HEK293T (cell line): ENCODE results near the gene FSIP1.

Experiments
- CTCF ChIA-PET: fragments of 350-600 bp; formaldehyde crosslinking; extraction: SDS; loops from one replicate; lab custom pipeline; 2021; ENCODE audit warnings: antibody characterized with exemption, inconsistent platforms; lab: Yijun Ruan, JAX
- POLR2A ChIA-PET: fragments of 350-600 bp; formaldehyde crosslinking; extraction: SDS; loops from one replicate; lab custom pipeline; 2020; ENCODE audit warnings: antibody characterized with exemption, inconsistent platforms; lab: Yijun Ruan, JAX
- DNase-seq: peaks from one replicate; pipeline ENCODE4 v3.0.0; 2012; ENCODE audit warnings: mixed read lengths; ENCODE audit errors: extremely low spot score
- ARNT ChIP-seq: fragments of 450-650 bp; IDR thresholded peaks from 2 replicates; pipeline ENCODE4 v1.6.1; 2017; ENCODE audit warnings: mild to moderate bottlenecking
- BHLHE40 ChIP-seq: fragments of 450-650 bp; IDR thresholded peaks from 2 replicates; pipeline ENCODE4 v1.6.1; 2016; ENCODE audit warnings: mild to moderate bottlenecking, moderate library complexity, borderline replicate concordance
- CTBP1 ChIP-seq: fragments of 450-650 bp; IDR thresholded peaks from 2 replicates; pipeline ENCODE4 v1.6.1; 2016; ENCODE audit warnings: borderline replicate concordance
- ELF4 ChIP-seq: fragments of 450-650 bp; IDR thresholded peaks from 2 replicates; pipeline ENCODE4 v1.6.1; 2017; ENCODE audit warnings: antibody characterized with exemption
- FOXA1 ChIP-seq: fragments of 450-650 bp; IDR thresholded peaks from 2 replicates; pipeline ENCODE4 v1.6.1; 2016; ENCODE audit warnings: mild to moderate bottlenecking
- FOXK2 ChIP-seq: fragments of 450-650 bp; IDR thresholded peaks from 2 replicates; pipeline ENCODE4 v1.6.1; 2016; ENCODE audit warnings: mild to moderate bottlenecking
- FOXM1 ChIP-seq: fragments of 450-650 bp; IDR thresholded peaks from 2 replicates; pipeline ENCODE4 v1.6.1; 2017; ENCODE audit warnings: mild to moderate bottlenecking, borderline replicate concordance
- HDGF ChIP-seq: fragments of 450-650 bp; IDR thresholded peaks from 2 replicates; pipeline ENCODE4 v1.6.1; 2017; ENCODE audit warnings: antibody characterized with exemption, borderline replicate concordance
- L3MBTL2 ChIP-seq: fragments of 450-650 bp; conservative IDR thresholded peaks from 2 replicates; pipeline ENCODE4 v1.6.1; 2016; ENCODE audit warnings: mild to moderate bottlenecking
- LEF1 ChIP-seq: fragments of 450-650 bp; IDR thresholded peaks from 2 replicates; pipeline ENCODE4 v1.6.1; 2017; ENCODE audit warnings: mild to moderate bottlenecking, borderline replicate concordance
- NFRKB ChIP-seq: fragments of 450-650 bp; IDR thresholded peaks from 2 replicates; pipeline ENCODE4 v1.6.1; 2016; ENCODE audit warnings: mild to moderate bottlenecking, moderate library complexity
- PKNOX1 ChIP-seq: fragments of 450-650 bp; IDR thresholded peaks from 2 replicates; pipeline ENCODE4 v1.6.1; 2016
- SP1 ChIP-seq: fragments of 450-650 bp; IDR thresholded peaks from 2 replicates; pipeline ENCODE4 v1.6.1; 2017
- SUZ12 ChIP-seq: fragments of 450-650 bp; IDR thresholded peaks from 2 replicates; pipeline ENCODE4 v1.6.1; 2016; ENCODE audit warnings: mild to moderate bottlenecking
- TARDBP ChIP-seq: fragments of 450-650 bp; IDR thresholded peaks from 2 replicates; pipeline ENCODE4 v1.6.1; 2016
- ZNF384 ChIP-seq: fragments of 450-650 bp; IDR thresholded peaks from 2 replicates; pipeline ENCODE4 v1.6.1; 2016

Gene FSIP1

DNA sequence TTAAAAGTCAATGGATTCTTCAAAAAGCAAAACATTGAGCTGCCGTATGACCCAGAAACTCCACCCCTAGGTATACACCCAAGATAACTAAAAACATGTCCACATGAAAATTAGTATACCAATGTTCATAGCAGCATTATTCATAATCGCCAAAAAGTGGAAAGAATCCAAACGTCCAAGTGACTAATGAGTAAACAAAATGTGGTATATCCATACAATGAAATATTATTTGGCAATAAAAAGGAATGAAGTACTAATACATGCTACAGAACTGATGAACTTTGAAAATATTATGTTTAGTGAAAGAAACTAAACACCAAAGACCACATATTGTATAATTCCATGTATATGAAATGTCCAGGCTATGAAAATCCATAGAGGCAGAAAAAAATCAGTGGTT lies 123.9 kb downstream of the FSIP1 start:
- TF ChIP-seq BHLHE40 = no peak
- no peak for TF ChIP-seq HDGF
- no peak for TF ChIP-seq PKNOX1
- TF ChIP-seq FOXA1 = no peak
- TF ChIP-seq ELF4 = no peak
- no peak for TF ChIP-seq L3MBTL2
- TF ChIP-seq ZNF384 = no peak
- TF ChIP-seq NFRKB = no peak
- TF ChIP-seq SUZ12 = no peak
- TF ChIP-seq FOXK2 = no peak
- TF ChIP-seq CTBP1 = no peak
- TF ChIP-seq LEF1 = no peak
- no peak for TF ChIP-seq SP1
- TF ChIP-seq FOXM1 = no peak
- TF ChIP-seq TARDBP = no peak
- ChIA-PET CTCF (no interaction called here), POLR2A (no interaction called here)
- no peak for DNase-seq

DNA sequence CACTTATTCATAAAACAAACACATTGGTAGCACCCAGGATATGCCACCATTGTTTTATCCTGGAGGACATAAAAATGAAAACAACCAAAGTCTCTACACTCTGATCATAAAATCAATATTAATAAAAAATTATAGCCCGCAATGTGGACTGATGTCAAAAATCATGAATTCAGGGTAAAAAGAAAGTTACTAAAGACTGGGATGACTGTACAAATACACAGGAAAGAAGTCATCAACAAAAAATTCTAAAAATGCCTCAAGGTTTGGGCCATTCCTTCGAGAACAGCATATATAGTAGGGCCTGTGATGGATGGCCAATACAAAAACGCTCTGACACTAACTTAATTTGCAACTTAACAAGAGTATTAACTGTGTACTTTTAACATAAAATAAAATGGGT lies 125.0 kb downstream of the FSIP1 start:
- ChIA-PET CTCF (no interaction called here), POLR2A (no interaction called here)
- TF ChIP-seq FOXA1 (no peak), TARDBP (no peak), ARNT (no peak), ELF4 (no peak), SUZ12 (no peak), LEF1 (no peak), FOXK2 (no peak), HDGF (no peak), ZNF384 (no peak), L3MBTL2 (no peak), NFRKB (no peak), FOXM1 (no peak), BHLHE40 (no peak), PKNOX1 (no peak), CTBP1 (no peak), SP1 (no peak)
- no peak for DNase-seq

GRCh38 chr15:39657181-39657580 lies 125.5 kb downstream of the FSIP1 start:
- TF ChIP-seq L3MBTL2 = no peak
- no peak for TF ChIP-seq FOXK2
- ChIA-PET CTCF (no interaction called here), POLR2A (no interaction called here)
- DNase-seq = no peak

DNA sequence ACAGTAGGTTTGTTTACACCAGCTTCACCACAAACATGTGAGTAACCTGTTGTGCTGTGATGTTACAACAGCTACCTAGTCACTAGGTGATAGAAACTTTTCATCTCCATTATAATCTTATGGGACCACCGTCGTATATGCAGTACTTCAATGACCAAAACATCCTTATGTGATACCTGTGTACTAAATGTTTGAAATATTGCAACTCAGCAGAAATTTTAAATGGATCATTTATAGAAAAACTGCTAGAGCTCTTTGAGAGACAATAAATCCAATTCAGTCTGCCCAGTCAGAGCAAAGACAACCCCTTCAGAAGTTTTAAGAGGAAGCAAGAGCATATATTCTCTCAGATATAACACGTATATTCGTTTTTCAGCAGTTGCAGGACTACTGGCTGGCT lies 128.3 kb downstream of the FSIP1 start:
- ChIA-PET CTCF (no interaction called here), POLR2A (no interaction called here)
- TF ChIP-seq PKNOX1 = no peak
- no peak for TF ChIP-seq FOXK2
- TF ChIP-seq ARNT = no peak
- TF ChIP-seq BHLHE40 = no peak
- no peak for TF ChIP-seq TARDBP
- no peak for TF ChIP-seq FOXM1
- no peak for TF ChIP-seq CTBP1
- no peak for TF ChIP-seq ZNF384
- no peak for TF ChIP-seq SP1
- no peak for TF ChIP-seq LEF1
- TF ChIP-seq ELF4 = no peak
- DNase-seq = no peak

DNA sequence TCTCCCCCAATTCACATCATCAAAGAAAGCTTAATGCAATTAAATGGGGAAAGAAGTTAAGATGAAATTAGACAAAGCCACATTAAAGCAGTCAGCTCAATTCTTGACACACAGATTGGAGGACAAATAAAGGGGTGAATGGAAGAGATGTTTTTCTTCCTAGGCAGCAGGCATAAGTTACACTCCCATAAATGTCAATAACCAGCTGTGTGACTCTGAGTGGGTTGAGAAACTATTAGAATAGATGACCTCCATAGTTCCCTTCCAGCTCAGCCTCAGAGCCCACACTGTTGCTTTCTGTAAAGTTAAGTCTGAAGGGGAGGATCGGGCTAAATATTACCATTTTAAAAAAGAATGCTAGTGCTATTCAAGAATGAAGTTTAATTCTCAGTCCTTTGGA lies 130.8 kb downstream of the FSIP1 start:
- no peak for TF ChIP-seq SP1
- TF ChIP-seq TARDBP = no peak
- no peak for TF ChIP-seq ZNF384
- TF ChIP-seq FOXM1 = no peak
- TF ChIP-seq ARNT = no peak
- no peak for TF ChIP-seq ELF4
- no peak for TF ChIP-seq FOXA1
- no peak for TF ChIP-seq LEF1
- no peak for TF ChIP-seq SUZ12
- TF ChIP-seq PKNOX1 = no peak
- TF ChIP-seq NFRKB = no peak
- no peak for TF ChIP-seq CTBP1
- TF ChIP-seq HDGF = no peak
- TF ChIP-seq FOXK2 = no peak
- no peak for TF ChIP-seq L3MBTL2
- no peak for TF ChIP-seq BHLHE40
- ChIA-PET POLR2A (no interaction called here), CTCF (no interaction called here)

GRCh38 chr15:39651295-39651694 lies 131.3 kb downstream of the FSIP1 start:
- CTCF ChIA-PET = no interaction called here
- DNase-seq = no peak
- POLR2A ChIA-PET = no interaction called here
- TF ChIP-seq FOXK2 (no peak), L3MBTL2 (no peak), LEF1 (no peak), TARDBP (no peak), ELF4 (no peak), SUZ12 (no peak), FOXA1 (no peak), ARNT (no peak), FOXM1 (no peak), SP1 (no peak), PKNOX1 (no peak), CTBP1 (no peak), BHLHE40 (no peak), NFRKB (no peak), ZNF384 (no peak)

More for the DNA sequence above, 130.8 kb downstream of the FSIP1 start:
- no peak for DNase-seq
